Measurements from ENCODE around the gene ZBTB7B.

DNA sequence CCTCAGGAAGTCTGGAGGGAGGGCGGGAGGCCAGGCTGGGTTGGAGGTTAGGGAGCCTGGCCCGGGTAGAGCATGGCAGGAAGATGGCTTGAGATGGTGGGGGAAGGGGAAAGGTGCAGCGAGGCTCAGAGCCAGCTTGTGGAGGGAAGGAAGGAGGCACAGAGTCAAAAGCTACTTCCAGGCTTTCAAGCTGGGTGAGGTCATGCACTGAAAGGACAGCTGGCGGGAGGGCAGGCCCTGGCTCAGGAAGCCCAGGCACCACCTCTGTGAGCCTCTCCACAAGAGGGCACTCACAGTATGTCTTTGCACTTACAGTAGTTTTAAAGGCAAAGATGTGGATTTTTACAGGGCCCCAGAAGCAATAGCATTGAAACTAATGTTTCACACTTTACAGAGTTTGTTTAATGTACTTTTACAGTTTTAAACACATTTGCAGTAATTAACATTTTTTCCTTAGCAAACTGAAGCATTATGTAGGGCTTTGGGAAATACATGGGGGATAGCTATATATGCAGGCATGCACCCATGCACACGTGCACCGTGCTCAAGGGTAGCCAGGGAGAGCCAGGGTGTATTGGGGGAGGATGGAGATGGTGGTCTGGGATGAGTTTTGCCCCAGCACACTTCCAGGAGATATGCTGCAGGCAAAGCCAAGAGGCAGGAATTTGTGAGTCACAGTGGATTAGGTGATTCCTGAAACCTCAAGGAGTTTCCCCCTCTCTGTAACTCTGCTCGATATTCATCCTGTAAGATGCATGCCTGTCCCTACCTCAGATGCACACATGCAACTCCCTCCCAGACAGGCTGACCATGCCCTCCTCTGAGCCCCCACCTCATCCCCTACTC is 42.4 kb downstream of the ZBTB7B start:
- TF ChIP-seq, protein P1, sequence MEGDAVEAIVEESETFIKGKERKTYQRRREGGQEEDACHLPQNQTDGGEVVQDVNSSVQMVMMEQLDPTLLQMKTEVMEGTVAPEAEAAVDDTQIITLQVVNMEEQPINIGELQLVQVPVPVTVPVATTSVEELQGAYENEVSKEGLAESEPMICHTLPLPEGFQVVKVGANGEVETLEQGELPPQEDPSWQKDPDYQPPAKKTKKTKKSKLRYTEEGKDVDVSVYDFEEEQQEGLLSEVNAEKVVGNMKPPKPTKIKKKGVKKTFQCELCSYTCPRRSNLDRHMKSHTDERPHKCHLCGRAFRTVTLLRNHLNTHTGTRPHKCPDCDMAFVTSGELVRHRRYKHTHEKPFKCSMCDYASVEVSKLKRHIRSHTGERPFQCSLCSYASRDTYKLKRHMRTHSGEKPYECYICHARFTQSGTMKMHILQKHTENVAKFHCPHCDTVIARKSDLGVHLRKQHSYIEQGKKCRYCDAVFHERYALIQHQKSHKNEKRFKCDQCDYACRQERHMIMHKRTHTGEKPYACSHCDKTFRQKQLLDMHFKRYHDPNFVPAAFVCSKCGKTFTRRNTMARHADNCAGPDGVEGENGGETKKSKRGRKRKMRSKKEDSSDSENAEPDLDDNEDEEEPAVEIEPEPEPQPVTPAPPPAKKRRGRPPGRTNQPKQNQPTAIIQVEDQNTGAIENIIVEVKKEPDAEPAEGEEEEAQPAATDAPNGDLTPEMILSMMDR (IDR thresholded peaks at IDR 0.05): peak in 2 of 3 donors; percentile 50 to 70
- TF ChIP-seq POLR2A (IDR thresholded peaks at IDR 0.05): no peak
